ENCODE measurements around the gene TDO2. TPM values are rescaled to one million over a fixed set of nuclear protein-coding genes. Genes with fewer than 3 reads are reported as not detected.
A peak's percentile ranks its signal among the peaks of the same experiment; 100 is the strongest.

Gene TDO2
- polyA plus RNA-seq, 2 donors = 0.14 to 0.29 TPM

DNA sequence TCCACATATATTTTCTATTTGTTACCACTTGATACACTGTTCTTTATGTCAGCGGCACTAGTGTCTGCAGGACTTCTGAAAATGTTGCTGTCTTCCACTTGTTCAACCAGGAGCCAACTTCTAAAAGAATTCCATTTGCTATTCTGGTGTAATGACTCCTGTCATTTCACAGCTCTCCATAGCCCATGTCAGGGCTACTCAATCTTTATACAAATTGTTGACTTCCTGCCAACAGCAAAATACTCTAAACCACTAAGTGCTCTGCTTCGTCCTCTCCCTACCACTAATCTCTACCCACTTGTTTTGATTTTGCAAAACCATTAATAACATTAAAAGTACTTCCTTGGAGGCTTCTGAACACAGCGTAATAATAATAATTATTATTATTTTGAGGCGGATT, 43.0 kb downstream of the TDO2 start:
- Histone ChIP-seq H3K4me1 (ENCODE audit: control insufficient read depth in 2 of 2, insufficient read depth in 2 of 2, low read length in 1 of 2) (no peaks in the 10 kb centered on the region), H3K9me3 (ENCODE audit: control insufficient read depth in 2 of 2, insufficient read depth in 1 of 2, low read depth in 1 of 2, low read length in 1 of 2) (no peaks in the 10 kb centered on the region), H3K36me3 (ENCODE audit: control insufficient read depth in 2 of 2, insufficient read depth in 2 of 2, low read length in 1 of 2) (no peaks in the 10 kb centered on the region), H3K27me3 (ENCODE audit: control insufficient read depth in 1 of 2, insufficient read depth in 2 of 2, low read length in 2 of 2) (no peaks in the 10 kb centered on the region), H3K27ac (ENCODE audit: low read depth in 2 of 2, low read length in 1 of 2) (no peak overlapping the region), H3K4me3 (ENCODE audit: low read depth in 1 of 2, low read length in 2 of 2) (no peak overlapping the region)
- 54 to 67% methylated on average over 4 of the region's 4 CpGs for WGBS, 2 donors

DNA sequence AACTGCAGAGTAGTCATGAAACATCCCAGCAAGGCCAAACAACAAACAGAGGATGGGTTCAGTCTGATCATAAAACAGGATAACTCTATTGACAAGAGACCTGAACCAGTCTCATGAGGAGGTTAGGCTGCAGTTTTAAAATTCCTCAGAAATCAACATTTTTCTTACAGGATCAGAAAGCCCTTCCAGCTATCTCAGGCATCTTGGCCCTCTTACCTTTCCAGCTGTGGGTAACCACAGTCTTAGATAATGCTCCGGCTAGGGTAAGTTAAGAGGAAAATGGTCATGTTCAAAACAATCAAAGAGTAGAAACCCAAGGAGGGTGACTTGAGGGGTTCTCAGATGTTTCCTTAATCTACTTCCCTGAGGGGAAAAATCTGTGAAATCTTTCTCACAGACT, 45.0 kb downstream of the TDO2 start:
- no peaks in the 10 kb centered on the region for H3K4me1 ChIP-seq (ENCODE audit: control insufficient read depth in 2 of 2, insufficient read depth in 2 of 2, low read length in 1 of 2)
- H3K9me3 ChIP-seq (ENCODE audit: control insufficient read depth in 2 of 2, insufficient read depth in 1 of 2, low read depth in 1 of 2, low read length in 1 of 2) = no peaks in the 10 kb centered on the region
- no peaks in the 10 kb centered on the region for H3K36me3 ChIP-seq (ENCODE audit: control insufficient read depth in 2 of 2, insufficient read depth in 2 of 2, low read length in 1 of 2)
- no peak overlapping the region for H3K4me3 ChIP-seq (ENCODE audit: low read depth in 1 of 2, low read length in 2 of 2)
- no peak overlapping the region for H3K27ac ChIP-seq (ENCODE audit: low read depth in 2 of 2, low read length in 1 of 2)
- WGBS, 2 donors = 71 to 81% methylated on average over 1 of the region's 1 CpG
- no peaks in the 10 kb centered on the region for H3K27me3 ChIP-seq (ENCODE audit: control insufficient read depth in 1 of 2, insufficient read depth in 2 of 2, low read length in 2 of 2)

DNA sequence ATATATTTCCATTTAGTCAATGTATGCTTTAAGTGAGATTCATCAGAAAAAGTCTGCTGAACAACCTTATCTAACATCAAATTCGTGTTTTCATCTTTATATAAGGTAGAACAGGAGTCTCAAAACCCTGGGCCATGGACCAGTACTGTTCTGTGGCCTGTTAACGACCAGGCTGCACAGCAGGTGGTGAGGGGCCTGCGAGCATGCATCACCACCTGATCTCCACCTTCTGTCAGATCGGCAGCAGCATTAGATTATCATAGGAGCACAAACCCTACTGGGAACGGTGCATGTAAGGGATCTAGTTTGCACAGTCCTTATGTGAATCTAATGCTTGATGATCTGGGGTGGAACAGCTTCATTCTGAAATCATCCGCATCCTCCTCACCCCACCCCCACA, 47.0 kb downstream of the TDO2 start:
- Histone ChIP-seq H3K9me3 (ENCODE audit: control insufficient read depth in 2 of 2, insufficient read depth in 1 of 2, low read depth in 1 of 2, low read length in 1 of 2) (no peaks in the 10 kb centered on the region), H3K27me3 (ENCODE audit: control insufficient read depth in 1 of 2, insufficient read depth in 2 of 2, low read length in 2 of 2) (no peaks in the 10 kb centered on the region)
- 77 to 90% methylated on average over 6 of the region's 6 CpGs for WGBS, 2 donors

DNA sequence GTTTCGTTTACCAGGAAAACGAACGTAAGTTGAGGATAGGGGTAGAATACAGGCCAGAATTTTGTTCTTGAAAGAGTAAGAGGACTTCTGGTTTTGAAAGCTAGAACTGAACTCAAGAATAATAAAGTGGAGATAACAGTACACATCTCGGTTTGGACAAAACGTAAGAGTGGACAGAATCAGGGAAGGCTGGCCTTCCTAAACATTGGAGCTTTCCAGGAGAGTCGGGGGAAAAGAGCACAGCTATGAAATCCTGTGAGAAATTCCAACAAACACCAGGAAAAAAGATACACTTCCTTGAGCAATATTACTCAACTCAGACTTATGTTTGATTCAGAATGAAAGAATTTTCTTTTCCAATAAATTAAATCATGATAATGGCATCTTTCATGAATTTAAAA, 49.0 kb downstream of the TDO2 start:
- no peaks in the 10 kb centered on the region for H3K27me3 ChIP-seq (ENCODE audit: control insufficient read depth in 1 of 2, insufficient read depth in 2 of 2, low read length in 2 of 2)
- no peaks in the 10 kb centered on the region for H3K4me1 ChIP-seq (ENCODE audit: control insufficient read depth in 2 of 2, insufficient read depth in 2 of 2, low read length in 1 of 2)
- no peaks in the 10 kb centered on the region for H3K9me3 ChIP-seq (ENCODE audit: control insufficient read depth in 2 of 2, insufficient read depth in 1 of 2, low read depth in 1 of 2, low read length in 1 of 2)
- H3K36me3 ChIP-seq (ENCODE audit: control insufficient read depth in 2 of 2, insufficient read depth in 2 of 2, low read length in 1 of 2) = no peaks in the 10 kb centered on the region
- H3K27ac ChIP-seq (ENCODE audit: low read depth in 2 of 2, low read length in 1 of 2) = no peak overlapping the region
- 49 to 51% methylated on average over 6 of the region's 6 CpGs for WGBS, 2 donors
- H3K4me3 ChIP-seq (ENCODE audit: low read depth in 1 of 2, low read length in 2 of 2) = no peak overlapping the region

More for the DNA sequence above, 47.0 kb downstream of the TDO2 start:
- H3K27ac ChIP-seq (ENCODE audit: low read depth in 2 of 2, low read length in 1 of 2) = no peak overlapping the region
- no peak overlapping the region for H3K4me3 ChIP-seq (ENCODE audit: low read depth in 1 of 2, low read length in 2 of 2)
- no peaks in the 10 kb centered on the region for H3K36me3 ChIP-seq (ENCODE audit: control insufficient read depth in 2 of 2, insufficient read depth in 2 of 2, low read length in 1 of 2)
- no peaks in the 10 kb centered on the region for H3K4me1 ChIP-seq (ENCODE audit: control insufficient read depth in 2 of 2, insufficient read depth in 2 of 2, low read length in 1 of 2)

DNA sequence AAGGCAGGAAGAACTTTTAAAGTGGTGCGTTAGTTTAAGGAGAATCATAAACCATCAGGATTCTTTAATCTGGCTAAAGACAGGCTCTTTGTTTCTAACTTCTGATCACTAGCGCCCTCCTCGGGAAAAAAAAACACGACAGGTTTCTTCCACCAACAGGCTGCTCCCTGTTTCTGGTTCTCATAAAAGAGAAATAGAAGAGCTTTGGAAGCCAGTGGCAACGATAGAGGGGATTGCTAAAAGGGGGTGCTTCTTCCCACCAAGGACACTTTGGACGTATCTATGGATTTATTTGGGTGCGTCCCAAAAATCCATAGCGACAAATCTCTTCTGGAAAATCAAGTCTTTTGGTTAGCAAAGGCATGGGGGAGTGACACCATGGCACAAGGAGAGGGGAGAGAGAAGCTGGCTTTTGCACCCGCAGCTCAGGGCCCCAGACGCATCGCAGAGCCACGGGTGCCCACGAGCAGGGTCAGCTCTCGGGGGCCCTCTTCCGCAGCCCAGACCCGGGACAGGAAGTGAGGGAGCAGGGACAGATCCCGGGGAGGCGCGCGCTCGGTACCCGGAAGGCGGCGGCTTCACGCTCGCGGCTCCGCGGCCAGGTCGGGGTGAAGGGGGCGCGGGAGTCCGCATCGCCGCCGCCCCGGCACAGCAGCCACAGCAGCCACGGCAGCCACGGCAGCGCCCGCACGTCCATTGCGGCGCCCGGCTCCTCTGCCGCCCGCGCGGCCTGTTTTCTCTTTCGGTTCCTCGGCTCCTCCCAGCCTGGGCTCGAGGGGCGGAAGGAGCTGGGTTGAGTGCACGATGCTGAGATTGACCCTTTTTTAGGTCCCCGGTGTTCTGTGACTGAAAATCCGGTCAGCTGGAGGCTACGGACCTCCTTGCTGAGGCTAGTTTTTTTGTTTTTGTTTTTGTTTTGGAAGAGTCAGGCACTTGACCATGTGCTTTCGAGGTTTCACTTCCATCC, 49.9 kb downstream of the TDO2 start, which contains the start of gene CTSO:
Gene CTSO (minus strand): TSS at position 716 of the 967 bp plus-strand sequence. CDS start 19 bp downstream, at position 697.
- peak within 1 kb of the TSS; percentile 78 to 82 for H3K4me3 ChIP-seq (ENCODE audit: low read depth in 1 of 2, low read length in 2 of 2)
- 0 to 1% methylated on average over 41 to 58 of the region's 58 CpGs for WGBS, 2 donors
- H3K27me3 ChIP-seq (ENCODE audit: control insufficient read depth in 1 of 2, insufficient read depth in 2 of 2, low read length in 2 of 2) = no peaks in the 10 kb centered on the region
- H3K9me3 ChIP-seq (ENCODE audit: control insufficient read depth in 2 of 2, insufficient read depth in 1 of 2, low read depth in 1 of 2, low read length in 1 of 2) = no peaks in the 10 kb centered on the region
- H3K36me3 ChIP-seq (ENCODE audit: control insufficient read depth in 2 of 2, insufficient read depth in 2 of 2, low read length in 1 of 2) = no peaks in the 10 kb centered on the region
- peak within 1 kb of the TSS; percentile 97 for H3K27ac ChIP-seq (ENCODE audit: low read depth in 2 of 2, low read length in 1 of 2)
- no peaks in the 10 kb centered on the region for H3K4me1 ChIP-seq (ENCODE audit: control insufficient read depth in 2 of 2, insufficient read depth in 2 of 2, low read length in 1 of 2)

DNA sequence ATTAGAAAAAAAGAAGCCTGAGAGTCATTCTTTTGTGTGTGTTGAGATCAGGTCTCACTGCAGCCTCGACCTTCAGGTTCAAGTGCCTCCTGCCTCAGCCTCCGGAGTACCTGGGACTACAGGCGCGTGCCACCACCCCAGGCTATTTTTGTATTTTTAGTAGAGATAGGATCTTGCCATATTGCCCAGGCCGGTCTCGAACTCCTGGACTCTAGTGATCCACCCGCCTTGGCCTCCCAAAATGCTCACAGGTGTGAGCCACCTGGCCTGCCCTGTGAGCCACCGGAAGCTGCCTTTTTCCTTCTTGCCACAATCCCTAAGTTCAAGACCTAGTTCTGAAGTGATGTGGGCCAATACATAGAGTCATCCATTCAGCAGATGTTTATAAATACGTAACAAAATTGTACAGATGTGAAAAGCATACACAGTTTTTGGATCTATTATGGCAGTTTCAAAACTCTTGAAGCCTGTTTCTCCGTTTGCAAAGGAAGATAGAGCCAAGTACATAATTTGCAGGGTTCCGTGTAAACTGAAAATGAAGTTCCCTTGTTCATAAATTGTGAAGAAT, 50.7 kb downstream of the TDO2 start:
- H3K9me3 ChIP-seq (ENCODE audit: control insufficient read depth in 2 of 2, insufficient read depth in 1 of 2, low read depth in 1 of 2, low read length in 1 of 2) = no peaks in the 10 kb centered on the region
- WGBS, 2 donors = 74 to 77% methylated on average over 11 of the region's 11 CpGs
- peak overlapping the region; percentile 78 to 82 for H3K4me3 ChIP-seq (ENCODE audit: low read depth in 1 of 2, low read length in 2 of 2)
- peak overlapping the region; percentile 97 for H3K27ac ChIP-seq (ENCODE audit: low read depth in 2 of 2, low read length in 1 of 2)
- no peaks in the 10 kb centered on the region for H3K4me1 ChIP-seq (ENCODE audit: control insufficient read depth in 2 of 2, insufficient read depth in 2 of 2, low read length in 1 of 2)
- no peaks in the 10 kb centered on the region for H3K36me3 ChIP-seq (ENCODE audit: control insufficient read depth in 2 of 2, insufficient read depth in 2 of 2, low read length in 1 of 2)
- no peaks in the 10 kb centered on the region for H3K27me3 ChIP-seq (ENCODE audit: control insufficient read depth in 1 of 2, insufficient read depth in 2 of 2, low read length in 2 of 2)

DNA sequence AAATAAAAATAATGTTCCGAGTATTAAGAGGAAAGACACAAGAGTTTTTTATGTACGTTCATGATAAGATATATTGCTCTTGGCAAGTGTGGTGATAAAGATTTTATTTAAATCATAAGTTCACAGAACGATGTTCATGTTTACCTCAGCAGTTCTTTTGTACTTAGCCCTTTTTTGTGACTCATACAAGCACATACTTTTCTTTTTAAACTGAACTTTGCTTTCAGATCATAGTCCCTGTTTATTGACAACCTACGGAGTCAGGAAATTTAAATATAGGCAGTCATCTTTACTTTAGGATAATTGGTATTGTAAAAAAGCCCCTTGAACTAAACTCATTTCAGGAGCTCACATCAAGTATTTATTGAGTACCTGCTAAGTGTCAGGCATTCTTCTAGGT, 51.4 kb downstream of the TDO2 start:
- H3K27ac ChIP-seq (ENCODE audit: low read depth in 2 of 2, low read length in 1 of 2) = no peak overlapping the region
- H3K4me1 ChIP-seq (ENCODE audit: control insufficient read depth in 2 of 2, insufficient read depth in 2 of 2, low read length in 1 of 2) = no peaks in the 10 kb centered on the region
- no peaks in the 10 kb centered on the region for H3K36me3 ChIP-seq (ENCODE audit: control insufficient read depth in 2 of 2, insufficient read depth in 2 of 2, low read length in 1 of 2)
- no peak overlapping the region for H3K4me3 ChIP-seq (ENCODE audit: low read depth in 1 of 2, low read length in 2 of 2)
- peaks cover 0 to 2% of the 10 kb centered on the region in 2 donors for H3K9me3 ChIP-seq (ENCODE audit: control insufficient read depth in 2 of 2, insufficient read depth in 1 of 2, low read depth in 1 of 2, low read length in 1 of 2)
- no peaks in the 10 kb centered on the region for H3K27me3 ChIP-seq (ENCODE audit: control insufficient read depth in 1 of 2, insufficient read depth in 2 of 2, low read length in 2 of 2)
- 61 to 68% methylated on average over 4 of the region's 4 CpGs for WGBS, 2 donors

DNA sequence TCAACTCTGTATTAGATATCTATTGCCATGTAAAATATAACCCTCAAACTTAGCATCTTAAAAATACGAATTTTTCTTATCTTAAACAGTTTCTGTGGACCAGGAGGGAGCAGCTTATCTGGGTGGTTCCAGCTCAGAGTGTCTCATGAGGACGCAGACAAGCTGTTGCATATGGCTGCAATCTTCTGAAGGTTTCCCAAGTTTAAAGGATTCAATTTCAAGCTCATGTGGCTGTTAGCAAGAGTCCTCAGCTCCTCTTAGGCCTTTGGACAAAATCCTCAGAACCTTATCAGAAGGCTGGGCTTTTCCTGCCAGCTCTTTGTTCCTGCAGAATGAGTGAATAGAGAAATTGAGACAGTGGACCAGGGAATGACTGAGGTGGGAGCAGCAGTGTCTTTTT, 53.0 kb downstream of the TDO2 start:
- no peak overlapping the region for H3K27ac ChIP-seq (ENCODE audit: low read depth in 2 of 2, low read length in 1 of 2)
- 79 to 85% methylated on average over 2 of the region's 2 CpGs for WGBS, 2 donors
- no peak overlapping the region for H3K4me3 ChIP-seq (ENCODE audit: low read depth in 1 of 2, low read length in 2 of 2)
- no peaks in the 10 kb centered on the region for H3K27me3 ChIP-seq (ENCODE audit: control insufficient read depth in 1 of 2, insufficient read depth in 2 of 2, low read length in 2 of 2)
- H3K4me1 ChIP-seq (ENCODE audit: control insufficient read depth in 2 of 2, insufficient read depth in 2 of 2, low read length in 1 of 2) = no peaks in the 10 kb centered on the region
- peaks cover 0 to 2% of the 10 kb centered on the region in 2 donors for H3K9me3 ChIP-seq (ENCODE audit: control insufficient read depth in 2 of 2, insufficient read depth in 1 of 2, low read depth in 1 of 2, low read length in 1 of 2)
- no peaks in the 10 kb centered on the region for H3K36me3 ChIP-seq (ENCODE audit: control insufficient read depth in 2 of 2, insufficient read depth in 2 of 2, low read length in 1 of 2)

DNA sequence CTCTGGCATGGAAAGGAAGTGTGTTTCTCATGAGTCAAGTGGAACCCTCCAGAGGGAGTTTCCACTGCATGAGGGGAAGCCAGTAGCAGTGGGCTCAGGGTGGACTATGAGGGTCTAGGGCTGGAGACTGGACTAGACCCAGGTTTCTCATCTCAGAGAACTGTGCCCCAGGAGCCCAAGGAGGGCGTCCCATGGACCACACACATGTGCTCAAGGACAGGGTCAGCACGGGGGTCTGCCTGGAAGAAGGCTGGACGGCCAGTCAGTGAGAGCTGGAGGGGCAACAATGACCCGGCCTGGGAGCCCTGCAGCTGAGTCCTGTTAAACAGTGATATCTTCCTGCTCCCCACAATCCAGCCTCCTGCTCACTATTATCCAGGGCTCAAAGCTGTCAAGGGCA, 55.9 kb downstream of the TDO2 start:
- no peaks in the 10 kb centered on the region for H3K4me1 ChIP-seq (ENCODE audit: control insufficient read depth in 2 of 2, insufficient read depth in 2 of 2, low read length in 1 of 2)
- H3K27ac ChIP-seq (ENCODE audit: low read depth in 2 of 2, low read length in 1 of 2) = no peak overlapping the region
- WGBS, 2 donors = 72 to 89% methylated on average over 4 of the region's 4 CpGs

More for the DNA sequence above, 55.9 kb downstream of the TDO2 start:
- H3K36me3 ChIP-seq (ENCODE audit: control insufficient read depth in 2 of 2, insufficient read depth in 2 of 2, low read length in 1 of 2) = no peaks in the 10 kb centered on the region
- no peak overlapping the region for H3K4me3 ChIP-seq (ENCODE audit: low read depth in 1 of 2, low read length in 2 of 2)
- no peaks in the 10 kb centered on the region for H3K27me3 ChIP-seq (ENCODE audit: control insufficient read depth in 1 of 2, insufficient read depth in 2 of 2, low read length in 2 of 2)
- peaks cover 0 to 2% of the 10 kb centered on the region in 2 donors for H3K9me3 ChIP-seq (ENCODE audit: control insufficient read depth in 2 of 2, insufficient read depth in 1 of 2, low read depth in 1 of 2, low read length in 1 of 2)

Measured in esophagus (tissue), 2 donors.